Liver (tissue), 9 donors: ENCODE data around the gene ZSWIM6. TPM values are rescaled to one million over a fixed set of nuclear protein-coding genes. Genes with fewer than 3 reads are reported as not detected.

ENCODE experiments used
- DNase-seq: peaks from one replicate; pipeline ENCODE4 v3.0.0-alpha.2; 2017; ENCODE audit warnings: low spot score
- H3K27ac ChIP-seq, 2 donors: one replicate each; pipeline ENCODE4 v1.7.0; 2013; ENCODE audit warnings: inconsistent platforms in 2 of 2, low read length in 2 of 2, control low read depth in 1 of 2, low read depth in 1 of 2, mild to moderate bottlenecking in 1 of 2
- H3K27me3 ChIP-seq, 4 donors: one replicate each; pipeline versions ENCODE4 v1.6.1 to v1.7.0; 2013; ENCODE audit warnings: low read length in 3 of 4, inconsistent platforms in 1 of 4, mild to moderate bottlenecking in 1 of 4, moderate library complexity in 1 of 4; ENCODE audit not compliant: control insufficient read depth in 4 of 4, insufficient read depth in 4 of 4
- H3K36me3 ChIP-seq, 4 donors: one replicate each; pipeline versions ENCODE4 v1.6.1 to v1.7.0; 2013; ENCODE audit warnings: low read length in 3 of 4, mild to moderate bottlenecking in 3 of 4, low read depth in 1 of 4, moderate library complexity in 1 of 4; ENCODE audit not compliant: control insufficient read depth in 4 of 4, insufficient read depth in 3 of 4
- H3K4me1 ChIP-seq, 4 donors: one replicate each; pipeline versions ENCODE4 v1.6.1 to v1.7.0; 2013; ENCODE audit warnings: low read length in 3 of 4, mild to moderate bottlenecking in 3 of 4, moderate library complexity in 1 of 4; ENCODE audit not compliant: control insufficient read depth in 4 of 4, insufficient read depth in 4 of 4
- H3K4me3 ChIP-seq, 3 donors: one replicate each; pipeline versions ENCODE4 v1.6.1 to v1.7.0; 2013; ENCODE audit warnings: low read length in 3 of 3, control low read depth in 1 of 3, low read depth in 1 of 3, mild to moderate bottlenecking in 1 of 3
- H3K9ac ChIP-seq, 2 donors: one replicate each; pipeline ENCODE4 v1.7.0; 2013; ENCODE audit warnings: low read length in 2 of 2, mild to moderate bottlenecking in 2 of 2, moderate library complexity in 2 of 2, control low read depth in 1 of 2, low read depth in 1 of 2
- H3K9me3 ChIP-seq, 4 donors: one replicate each; pipeline versions ENCODE4 v1.6.1 to v1.7.0; 2013; ENCODE audit warnings: low read length in 3 of 4; ENCODE audit not compliant: control insufficient read depth in 4 of 4
- CTCF ChIP-seq: fragments of 150-350 bp; IDR thresholded peaks from 2 replicates; pipeline ENCODE4 v1.5.1; 2017; ENCODE audit warnings: improper control_type of control experiment, low read depth, low read length; ENCODE audit not compliant: missing input control
- EGR1 ChIP-seq, 2 donors: IDR thresholded peaks; 2 replicates each; pipeline ENCODE4 v1.6.1; 2016 to 2018; ENCODE audit warnings: antibody characterized with exemption in 2 of 2, low read depth in 2 of 2
- FOXA1 ChIP-seq: IDR thresholded peaks from 2 replicates; pipeline ENCODE4 v1.6.1; 2016; ENCODE audit warnings: antibody characterized with exemption
- FOXA2 ChIP-seq: IDR thresholded peaks from 2 replicates; pipeline ENCODE4 v1.6.1; 2016; ENCODE audit warnings: antibody characterized with exemption
- GABPA ChIP-seq, 2 donors: IDR thresholded peaks in 1 of 2; conservative IDR thresholded peaks in 1 of 2; 2 replicates each; pipeline ENCODE4 v1.6.1; 2016; ENCODE audit warnings: antibody characterized with exemption in 2 of 2, mild to moderate bottlenecking in 1 of 2, moderate library complexity in 1 of 2
- HNF4A ChIP-seq, 2 donors: conservative IDR thresholded peaks; 2 replicates each; pipeline ENCODE4 v1.6.1; 2016; ENCODE audit warnings: antibody characterized with exemption in 2 of 2, mild to moderate bottlenecking in 2 of 2
- HNF4G ChIP-seq: IDR thresholded peaks from 2 replicates; pipeline ENCODE4 v1.6.1; 2016; ENCODE audit warnings: antibody characterized with exemption
- JUND ChIP-seq, 2 donors: IDR thresholded peaks; 2 replicates each; pipeline ENCODE4 v1.6.1; 2016; ENCODE audit warnings: antibody characterized with exemption in 2 of 2
- MAX ChIP-seq: IDR thresholded peaks from 2 replicates; pipeline ENCODE4 v1.6.1; 2016; ENCODE audit warnings: antibody characterized with exemption
- NR2F2 ChIP-seq: IDR thresholded peaks from 2 replicates; pipeline ENCODE4 v1.6.1; 2016; ENCODE audit warnings: antibody characterized with exemption
- RAD21 ChIP-seq, 2 donors: IDR thresholded peaks; 2 replicates each; pipeline ENCODE4 v1.6.1; 2016; ENCODE audit warnings: antibody characterized with exemption in 2 of 2, mild to moderate bottlenecking in 2 of 2
- RXRA ChIP-seq, 2 donors: IDR thresholded peaks; 2 replicates each; pipeline ENCODE4 v1.6.1; 2017 to 2018; ENCODE audit warnings: antibody characterized with exemption in 2 of 2, mild to moderate bottlenecking in 1 of 2
- SP1 ChIP-seq: IDR thresholded peaks from 2 replicates; pipeline ENCODE4 v1.6.1; 2018; ENCODE audit warnings: antibody characterized with exemption, mild to moderate bottlenecking
- TAF1 ChIP-seq: conservative IDR thresholded peaks from 2 replicates; pipeline ENCODE4 v1.6.1; 2016; ENCODE audit warnings: antibody characterized with exemption, mild to moderate bottlenecking
- YY1 ChIP-seq: IDR thresholded peaks from 2 replicates; pipeline ENCODE4 v1.6.1; 2016; ENCODE audit warnings: antibody characterized with exemption, mild to moderate bottlenecking
- WGBS: extraction: QIAGEN DNeasy Blood & Tissue Kit; methylation state at CpG from one replicate; pipeline ENCODE4 v1.1.7; 2013; 5-methylcytosine and 5-hydroxymethylcytosine counted together
- polyA plus RNA-seq, 2 donors: library from polyadenylated mRNA; stranded (reverse) in 1 of 2; unstranded in 1 of 2; fragments of 200-250 nt in 1 of 2; fragments of >200 nt in 1 of 2; fragmentation: Nextera tagmentation in 1 of 2; extraction: Ambion mirVana in 1 of 2; gene quantifications; one replicate each; pipeline versions ENCODE4 v1.2.1 to v1.2.3, GENCODE V29; 2013 to 2015
- total RNA-seq, 2 donors: library from RNA; depleted of rRNA; stranded (reverse); fragments of >200 nt; gene quantifications; one replicate each; pipeline ENCODE4 v1.2.3, GENCODE V29; 2014
- TF ChIP-seq, protein P1 (sequence below): IDR thresholded peaks from 2 replicates; pipeline ENCODE4 v1.6.1; 2016; ENCODE audit warnings: antibody characterized with exemption, mild to moderate bottlenecking
- TF ChIP-seq, protein P2 (sequence below): IDR thresholded peaks from 2 replicates; pipeline ENCODE4 v1.6.1; 2016; ENCODE audit warnings: antibody characterized with exemption
- TF ChIP-seq, protein P3 (sequence below): IDR thresholded peaks from 2 replicates; pipeline ENCODE4 v1.6.1; 2016; ENCODE audit warnings: antibody characterized with exemption
- donor health status: healthy.
- donor health status: healthy.
- donor health status: healthy.
- donor health status: healthy.
- donor health status: healthy.

Gene ZSWIM6
- total and polyA plus RNA-seq, 4 donors: 1.3 to 5.2 (median 3.3) TPM

GRCh38 chr5:61501971-61502370 is 169.9 kb downstream of the ZSWIM6 start:
- WGBS: 93% methylated on average over 3 of the region's 3 CpGs
- no peak for DNase-seq
- peaks cover 0 to 10% (median 1%) of the 10 kb centered on the region in 4 donors for H3K4me1 ChIP-seq
- no peaks in the 10 kb centered on the region for H3K36me3 ChIP-seq
- no peak overlapping the region for H3K27ac ChIP-seq
- TF ChIP-seq, protein P1, sequence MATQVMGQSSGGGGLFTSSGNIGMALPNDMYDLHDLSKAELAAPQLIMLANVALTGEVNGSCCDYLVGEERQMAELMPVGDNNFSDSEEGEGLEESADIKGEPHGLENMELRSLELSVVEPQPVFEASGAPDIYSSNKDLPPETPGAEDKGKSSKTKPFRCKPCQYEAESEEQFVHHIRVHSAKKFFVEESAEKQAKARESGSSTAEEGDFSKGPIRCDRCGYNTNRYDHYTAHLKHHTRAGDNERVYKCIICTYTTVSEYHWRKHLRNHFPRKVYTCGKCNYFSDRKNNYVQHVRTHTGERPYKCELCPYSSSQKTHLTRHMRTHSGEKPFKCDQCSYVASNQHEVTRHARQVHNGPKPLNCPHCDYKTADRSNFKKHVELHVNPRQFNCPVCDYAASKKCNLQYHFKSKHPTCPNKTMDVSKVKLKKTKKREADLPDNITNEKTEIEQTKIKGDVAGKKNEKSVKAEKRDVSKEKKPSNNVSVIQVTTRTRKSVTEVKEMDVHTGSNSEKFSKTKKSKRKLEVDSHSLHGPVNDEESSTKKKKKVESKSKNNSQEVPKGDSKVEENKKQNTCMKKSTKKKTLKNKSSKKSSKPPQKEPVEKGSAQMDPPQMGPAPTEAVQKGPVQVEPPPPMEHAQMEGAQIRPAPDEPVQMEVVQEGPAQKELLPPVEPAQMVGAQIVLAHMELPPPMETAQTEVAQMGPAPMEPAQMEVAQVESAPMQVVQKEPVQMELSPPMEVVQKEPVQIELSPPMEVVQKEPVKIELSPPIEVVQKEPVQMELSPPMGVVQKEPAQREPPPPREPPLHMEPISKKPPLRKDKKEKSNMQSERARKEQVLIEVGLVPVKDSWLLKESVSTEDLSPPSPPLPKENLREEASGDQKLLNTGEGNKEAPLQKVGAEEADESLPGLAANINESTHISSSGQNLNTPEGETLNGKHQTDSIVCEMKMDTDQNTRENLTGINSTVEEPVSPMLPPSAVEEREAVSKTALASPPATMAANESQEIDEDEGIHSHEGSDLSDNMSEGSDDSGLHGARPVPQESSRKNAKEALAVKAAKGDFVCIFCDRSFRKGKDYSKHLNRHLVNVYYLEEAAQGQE: no peak
- TF ChIP-seq GABPA (IDR thresholded peaks at IDR 0.05 in 1 of 2, conservative IDR thresholded peaks at IDR 0.05 in 1 of 2) (no peak), MAX (no peak), HNF4A (conservative IDR thresholded peaks at IDR 0.05) (no peak), CTCF (no peak), SP1 (no peak), HNF4G (no peak), JUND (IDR thresholded peaks at IDR 0.05) (no peak), FOXA2 (no peak), FOXA1 (no peak), EGR1 (IDR thresholded peaks at IDR 0.05; ENCODE audit: low read depth in 2 of 2) (no peak), NR2F2 (no peak), RXRA (IDR thresholded peaks at IDR 0.05) (no peak), RAD21 (IDR thresholded peaks at IDR 0.05) (no peak), TAF1 (no peak), YY1 (no peak)
- TF ChIP-seq, protein P2, sequence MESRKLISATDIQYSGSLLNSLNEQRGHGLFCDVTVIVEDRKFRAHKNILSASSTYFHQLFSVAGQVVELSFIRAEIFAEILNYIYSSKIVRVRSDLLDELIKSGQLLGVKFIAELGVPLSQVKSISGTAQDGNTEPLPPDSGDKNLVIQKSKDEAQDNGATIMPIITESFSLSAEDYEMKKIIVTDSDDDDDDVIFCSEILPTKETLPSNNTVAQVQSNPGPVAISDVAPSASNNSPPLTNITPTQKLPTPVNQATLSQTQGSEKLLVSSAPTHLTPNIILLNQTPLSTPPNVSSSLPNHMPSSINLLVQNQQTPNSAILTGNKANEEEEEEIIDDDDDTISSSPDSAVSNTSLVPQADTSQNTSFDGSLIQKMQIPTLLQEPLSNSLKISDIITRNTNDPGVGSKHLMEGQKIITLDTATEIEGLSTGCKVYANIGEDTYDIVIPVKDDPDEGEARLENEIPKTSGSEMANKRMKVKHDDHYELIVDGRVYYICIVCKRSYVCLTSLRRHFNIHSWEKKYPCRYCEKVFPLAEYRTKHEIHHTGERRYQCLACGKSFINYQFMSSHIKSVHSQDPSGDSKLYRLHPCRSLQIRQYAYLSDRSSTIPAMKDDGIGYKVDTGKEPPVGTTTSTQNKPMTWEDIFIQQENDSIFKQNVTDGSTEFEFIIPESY: no peak
- TF ChIP-seq, protein P3, sequence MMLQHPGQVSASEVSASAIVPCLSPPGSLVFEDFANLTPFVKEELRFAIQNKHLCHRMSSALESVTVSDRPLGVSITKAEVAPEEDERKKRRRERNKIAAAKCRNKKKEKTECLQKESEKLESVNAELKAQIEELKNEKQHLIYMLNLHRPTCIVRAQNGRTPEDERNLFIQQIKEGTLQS: no peak
- H3K4me3 ChIP-seq: no peak overlapping the region
- no peaks in the 10 kb centered on the region for H3K27me3 ChIP-seq
- no peaks in the 10 kb centered on the region for H3K9me3 ChIP-seq
- no peak overlapping the region for H3K9ac ChIP-seq
